HPDE6-E6E7 (cell line): ENCODE measurements around the gene CLEC6A.
"Not testable (repeated sequence)": the region's sequence is repeated elsewhere in the genome, so short reads cannot be mapped to it uniquely, and the experiment has no call there.

Source experiments
- DNase-seq: peaks from one replicate; pipeline ENCODE4 v3.0.0; 2011; ENCODE audit warnings: missing footprints; ENCODE audit errors: extremely low spot score

Gene CLEC6A

GRCh38 chr12:8495671-8496070, 39.9 kb downstream of the CLEC6A start:
- not testable (repeated sequence) for DNase-seq

DNA sequence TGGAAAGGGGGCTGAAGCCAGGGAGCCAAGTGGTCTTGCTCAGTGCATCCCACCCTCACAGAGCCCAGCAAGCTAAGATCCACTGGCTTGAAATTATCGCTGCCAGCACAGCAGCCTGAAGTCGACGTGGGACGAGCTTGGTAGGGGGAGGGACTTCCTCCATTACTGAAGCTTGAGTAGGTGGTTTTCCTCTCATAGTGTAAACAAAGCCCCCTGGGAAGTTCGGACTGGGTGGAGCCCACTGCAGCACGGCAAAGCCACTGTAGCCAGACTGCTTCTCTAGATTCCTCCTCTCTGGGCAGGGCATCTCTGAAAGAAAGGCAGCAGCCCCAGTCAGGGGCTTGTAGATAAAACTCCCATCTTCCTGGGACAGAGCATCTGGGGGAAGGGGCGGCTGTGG, 40.3 kb downstream of the CLEC6A start:
- DNase-seq = not testable (repeated sequence)

GRCh38 chr12:8499616-8500015, 43.9 kb downstream of the CLEC6A start:
- DNase-seq = no peak

- no peak for DNase-seq
These were observed 46.0 kb downstream of the CLEC6A start for GRCh38 chr12:8501720-8502119.

- no peak for DNase-seq
These were observed 48.6 kb downstream of the CLEC6A start for GRCh38 chr12:8504351-8504750.

- DNase-seq = no peak
These were observed 51.8 kb downstream of the CLEC6A start for GRCh38 chr12:8507596-8507995.

DNA sequence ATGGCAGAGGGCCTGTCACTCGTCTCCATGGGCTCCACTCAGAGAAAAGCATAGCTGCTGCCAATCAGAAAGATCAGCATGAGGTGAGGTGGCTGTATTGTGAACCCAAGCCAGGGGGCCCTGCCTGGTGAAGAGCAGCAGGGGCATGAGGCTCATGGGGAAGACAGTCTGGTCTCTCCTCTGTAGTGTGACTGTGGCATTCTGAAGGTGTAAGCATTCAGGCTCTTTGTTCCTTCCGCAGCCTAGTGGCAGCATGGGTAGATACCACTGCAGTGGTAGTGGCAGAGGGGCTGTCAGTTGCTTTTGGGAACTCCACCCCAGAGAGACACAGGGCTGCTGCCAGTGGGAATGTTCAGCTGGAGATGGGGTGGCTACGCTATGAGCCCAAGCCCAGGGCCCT, 52.5 kb downstream of the CLEC6A start:
- DNase-seq = no peak

- DNase-seq = no peak
These were observed 53.4 kb downstream of the CLEC6A start for GRCh38 chr12:8508910-8509841.

DNA sequence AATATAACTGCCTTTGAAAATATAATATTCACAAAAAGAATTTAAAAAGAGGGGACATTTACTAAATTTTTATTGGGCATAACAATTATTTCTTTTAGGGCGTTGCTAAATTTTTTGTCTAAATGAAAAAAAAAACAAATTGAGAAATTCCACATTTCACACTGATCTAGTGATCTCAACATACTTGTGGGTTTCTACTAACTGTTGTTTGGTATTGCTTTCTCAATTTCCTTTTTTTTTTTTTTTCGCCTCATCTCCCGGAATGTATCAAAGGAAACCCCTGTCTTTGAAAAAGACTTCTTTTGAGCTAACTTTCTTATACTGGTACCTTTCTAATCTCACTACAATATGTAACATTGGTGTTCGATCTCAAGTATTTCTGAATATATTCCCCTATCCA, 57.5 kb downstream of the CLEC6A start, which contains the start of gene CLEC4D:
Gene CLEC4D (plus strand): TSS at position 248 of the 400 bp plus-strand sequence. CDS start 230 bp downstream, outside the sequence.
- no peak for DNase-seq

DNA sequence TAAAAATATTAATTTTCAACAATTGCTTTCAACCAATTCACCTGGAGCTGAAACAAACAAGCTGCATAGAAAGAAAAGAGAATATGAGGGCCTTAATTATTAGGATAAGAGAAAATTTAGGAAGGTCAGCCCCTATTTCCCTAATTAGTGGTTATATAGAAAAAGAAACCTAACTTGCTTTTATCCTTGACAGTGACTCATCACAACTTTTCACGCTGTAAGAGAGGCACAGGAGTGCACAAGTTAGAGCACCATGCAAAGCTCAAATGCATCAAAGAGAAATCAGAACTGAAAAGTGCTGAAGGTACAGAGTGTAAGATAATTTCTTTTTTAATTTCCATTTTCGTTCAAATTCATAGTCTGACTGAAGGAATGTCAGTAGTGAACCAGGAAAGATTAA, 62.2 kb downstream of the CLEC6A start:
- no peak for DNase-seq

GRCh38 chr12:8519171-8519570, 63.4 kb downstream of the CLEC6A start:
- DNase-seq = no peak

- DNase-seq = no peak
These were observed 71.7 kb downstream of the CLEC6A start for GRCh38 chr12:8527250-8528130.
